Spleen (tissue), 11 donors: ENCODE data around the gene SSBP3. TPM values are rescaled to one million over a fixed set of nuclear protein-coding genes. Genes with fewer than 3 reads are reported as not detected.

Experiments used
- DNase-seq: peaks from one replicate; pipeline ENCODE4 v3.0.0-alpha.2; 2020
- H3K27ac ChIP-seq, 8 donors: fragments of 200-600 bp; sonication (generic) in 7 of 8; 1 replicate in 4 of 8; 2 replicates in 4 of 8; pipeline versions ENCODE4 v1.5.0 to v1.8.0; 2016 to 2021; ENCODE audit warnings: inconsistent platforms in 4 of 8, mild to moderate bottlenecking in 4 of 8, moderate library complexity in 1 of 8
- H3K27me3 ChIP-seq, 7 donors: fragments of 200-600 bp; sonication (generic) in 6 of 7; replicated peaks in 1 of 7; 1 replicate in 4 of 7; 2 replicates in 3 of 7; pipeline versions ENCODE4 v1.5.0 to v1.8.0; 2016 to 2021; ENCODE audit warnings: inconsistent platforms in 3 of 7, mild to moderate bottlenecking in 1 of 7
- H3K36me3 ChIP-seq, 6 donors: fragments of 200-600 bp; sonication (generic) in 5 of 6; 1 replicate in 4 of 6; 2 replicates in 2 of 6; pipeline versions ENCODE4 v1.5.0 to v1.8.0; 2016 to 2021; ENCODE audit warnings: inconsistent platforms in 2 of 6
- H3K4me1 ChIP-seq, 6 donors: fragments of 200-600 bp; sonication (generic) in 5 of 6; 1 replicate in 3 of 6; 2 replicates in 3 of 6; pipeline versions ENCODE4 v1.5.0 to v1.8.0; 2016 to 2021; ENCODE audit warnings: inconsistent platforms in 3 of 6
- H3K4me3 ChIP-seq, 8 donors: fragments of 200-600 bp; sonication (generic) in 7 of 8; 1 replicate in 4 of 8; 2 replicates in 4 of 8; pipeline versions ENCODE4 v1.5.0 to v1.8.0; 2016 to 2021; ENCODE audit warnings: inconsistent platforms in 4 of 8, mild to moderate bottlenecking in 4 of 8, moderate library complexity in 2 of 8
- H3K9me3 ChIP-seq, 8 donors: fragments of 200-600 bp; sonication (generic) in 7 of 8; 1 replicate in 4 of 8; 2 replicates in 4 of 8; pipeline versions ENCODE4 v1.5.0 to v1.8.0; 2016 to 2021; ENCODE audit warnings: inconsistent platforms in 4 of 8
- CTCF ChIP-seq, 11 experiments: fragments of 200-600 bp in 7 of 11; fragments of 450-650 bp in 4 of 11; sonication (generic) in 4 of 11; IDR thresholded peaks in 8 of 11; conservative IDR thresholded peaks in 3 of 11; 1 replicate in 7 of 11; 2 replicates in 4 of 11; pipeline versions ENCODE4 v1.4.0 to v1.8.0; 2016 to 2021; ENCODE audit warnings: antibody characterized with exemption in 11 of 11, inconsistent platforms in 4 of 11, mild to moderate bottlenecking in 1 of 11
- POLR2A ChIP-seq, 3 donors: fragments of 450-650 bp; IDR thresholded peaks; one replicate each; pipeline ENCODE4 v1.5.1; 2017; ENCODE audit warnings: antibody characterized with exemption in 3 of 3, mild to moderate bottlenecking in 1 of 3
- POLR2AphosphoS5 ChIP-seq, 3 donors: sonication (generic); formaldehyde crosslinking; IDR thresholded peaks; one replicate each; pipeline ENCODE4 v1.5.1; 2017; ENCODE audit warnings: antibody characterized with exemption in 3 of 3
- WGBS, 5 donors: extraction: QIAGEN DNeasy Blood & Tissue Kit in 3 of 5; methylation state at CpG; one replicate each; pipeline versions ENCODE4 v1.1.5 to v1.1.7; 2013 to 2018; 5-methylcytosine and 5-hydroxymethylcytosine counted together
- intact Hi-C: fragments of 100-400 bp; cut with DNase I; formaldehyde crosslinking; loops from one replicate; pipeline ENCODE4 v1.15.0; 2023; ENCODE audit warnings: low total_unique reads
- polyA plus RNA-seq, 3 donors: library from polyadenylated mRNA; stranded (reverse); fragments of 200-250 nt; gene quantifications; one replicate each; pipeline ENCODE4 v1.2.1, GENCODE V29; 2013
- total RNA-seq, 7 donors: library from RNA; depleted of rRNA in 3 of 7; stranded (reverse); fragments of >200 nt in 3 of 7; fragmentation: NEBNext Ultra II Directional in 4 of 7; extraction: Animal tissue kit (Norgen Biotek cat#: 25700) in 4 of 7; gene quantifications; one replicate each; pipeline versions ENCODE4 v1.1.0 to v1.2.1, GENCODE V29; 2016 to 2021
- donor health status: healthy with polysubstance abuse.
- donor health status: DM: no; HTN: no; CAD: no; lungs with moderate emphysema.
- donor health status: DM: no; HTN: no; CAD: no.
- donor health status: Bipolar disorder and iron deficiency.
- donor health status: healthy.
- donor health status: DM: no; HTN: no; CAD: no.
- donor health status: DM: yes; HTN: yes; CAD: no.

Gene SSBP3
- total and polyA plus RNA-seq, 10 donors = 14.4 to 73.5 (median 26.3) TPM

GRCh38 chr1:54372978-54373377 lies 33.2 kb downstream of the SSBP3 start:
- Histone ChIP-seq H3K4me3 (no peak overlapping the region), H3K27me3 (no peaks in the 10 kb centered on the region), H3K9me3 (no peaks in the 10 kb centered on the region), H3K27ac (no peak overlapping the region), H3K4me1 (peaks cover 1 to 80% (median 66%) of the 10 kb centered on the region in 6 donors), H3K36me3 (peaks cover 0 to 8% (median 0%) of the 10 kb centered on the region in 6 donors)
- DNase-seq = no peak
- TF ChIP-seq POLR2AphosphoS5 (IDR thresholded peaks at IDR 0.05) = no peak
- intact Hi-C loops = no loop called here
- WGBS, 5 donors = 30 to 64% (median 44%) methylated on average over 8 of the region's 8 CpGs

GRCh38 chr1:54371942-54372275 lies 34.3 kb downstream of the SSBP3 start:
- Histone ChIP-seq H3K27ac (no peak overlapping the region), H3K27me3 (no peaks in the 10 kb centered on the region), H3K4me3 (no peak overlapping the region), H3K36me3 (peaks cover 0 to 14% (median 0%) of the 10 kb centered on the region in 6 donors), H3K4me1 (peaks cover 0 to 69% (median 55%) of the 10 kb centered on the region in 6 donors), H3K9me3 (no peaks in the 10 kb centered on the region)
- no peak for TF ChIP-seq POLR2A (IDR thresholded peaks at IDR 0.05)
- no peak for TF ChIP-seq CTCF (IDR thresholded peaks at IDR 0.05 in 8 of 11, conservative IDR thresholded peaks at IDR 0.05 in 3 of 11)
- TF ChIP-seq POLR2AphosphoS5 (IDR thresholded peaks at IDR 0.05) = no peak
- intact Hi-C loops = no loop called here
- WGBS, 5 donors = 46 to 75% (median 67%) methylated on average over 3 to 4 of the region's 4 CpGs
- DNase-seq = no peak

- TF ChIP-seq POLR2A (IDR thresholded peaks at IDR 0.05) (no peak), POLR2AphosphoS5 (IDR thresholded peaks at IDR 0.05) (no peak), CTCF (IDR thresholded peaks at IDR 0.05 in 8 of 11, conservative IDR thresholded peaks at IDR 0.05 in 3 of 11) (no peak)
- peaks cover 0 to 63% (median 49%) of the 10 kb centered on the region in 6 donors for H3K4me1 ChIP-seq
- intact Hi-C loops = no loop called here
- H3K27ac ChIP-seq = no peak overlapping the region
- no peaks in the 10 kb centered on the region for H3K9me3 ChIP-seq
- 73 to 83% (median 76%) methylated on average over 17 of the region's 17 CpGs for WGBS, 5 donors
- H3K27me3 ChIP-seq = no peaks in the 10 kb centered on the region
- H3K4me3 ChIP-seq = no peak overlapping the region
- peaks cover 0 to 15% (median 0%) of the 10 kb centered on the region in 6 donors for H3K36me3 ChIP-seq
- DNase-seq = no peak
Measured at GRCh38 chr1:54371038-54371941, 34.9 kb downstream of the SSBP3 start.

- Histone ChIP-seq H3K4me1 (peaks cover 0 to 54% (median 40%) of the 10 kb centered on the region in 6 donors), H3K27me3 (no peaks in the 10 kb centered on the region), H3K27ac (no peak overlapping the region), H3K36me3 (peaks cover 0 to 15% (median 0%) of the 10 kb centered on the region in 6 donors), H3K9me3 (no peaks in the 10 kb centered on the region), H3K4me3 (no peak overlapping the region)
- 85 to 92% (median 88%) methylated on average over 14 of the region's 14 CpGs for WGBS, 5 donors
- intact Hi-C loops = no loop called here
- no peak for TF ChIP-seq CTCF (IDR thresholded peaks at IDR 0.05 in 8 of 11, conservative IDR thresholded peaks at IDR 0.05 in 3 of 11)
- no peak for TF ChIP-seq POLR2A (IDR thresholded peaks at IDR 0.05)
- TF ChIP-seq POLR2AphosphoS5 (IDR thresholded peaks at IDR 0.05) = no peak
- DNase-seq = no peak
Measured at GRCh38 chr1:54370287-54370989, 35.8 kb downstream of the SSBP3 start.
